Astrocyte (in vitro differentiated cells and primary cell): ENCODE measurements around the gene SCNN1B.

Experiments
- EZH2 ChIP-seq: IDR thresholded peaks from 2 replicates; pipeline ENCODE4 v1.6.1; 2012; ENCODE audit warnings: mild to moderate bottlenecking, low read length, inconsistent platforms; ENCODE audit not compliant: insufficient read depth
- TF ChIP-seq, protein P1 (sequence below): IDR thresholded peaks from 2 replicates; pipeline ENCODE4 v1.5.1; 2011; ENCODE audit warnings: low read depth, mild to moderate bottlenecking, inconsistent platforms, low read length, moderate library complexity; ENCODE audit not compliant: insufficient read depth

DNA sequence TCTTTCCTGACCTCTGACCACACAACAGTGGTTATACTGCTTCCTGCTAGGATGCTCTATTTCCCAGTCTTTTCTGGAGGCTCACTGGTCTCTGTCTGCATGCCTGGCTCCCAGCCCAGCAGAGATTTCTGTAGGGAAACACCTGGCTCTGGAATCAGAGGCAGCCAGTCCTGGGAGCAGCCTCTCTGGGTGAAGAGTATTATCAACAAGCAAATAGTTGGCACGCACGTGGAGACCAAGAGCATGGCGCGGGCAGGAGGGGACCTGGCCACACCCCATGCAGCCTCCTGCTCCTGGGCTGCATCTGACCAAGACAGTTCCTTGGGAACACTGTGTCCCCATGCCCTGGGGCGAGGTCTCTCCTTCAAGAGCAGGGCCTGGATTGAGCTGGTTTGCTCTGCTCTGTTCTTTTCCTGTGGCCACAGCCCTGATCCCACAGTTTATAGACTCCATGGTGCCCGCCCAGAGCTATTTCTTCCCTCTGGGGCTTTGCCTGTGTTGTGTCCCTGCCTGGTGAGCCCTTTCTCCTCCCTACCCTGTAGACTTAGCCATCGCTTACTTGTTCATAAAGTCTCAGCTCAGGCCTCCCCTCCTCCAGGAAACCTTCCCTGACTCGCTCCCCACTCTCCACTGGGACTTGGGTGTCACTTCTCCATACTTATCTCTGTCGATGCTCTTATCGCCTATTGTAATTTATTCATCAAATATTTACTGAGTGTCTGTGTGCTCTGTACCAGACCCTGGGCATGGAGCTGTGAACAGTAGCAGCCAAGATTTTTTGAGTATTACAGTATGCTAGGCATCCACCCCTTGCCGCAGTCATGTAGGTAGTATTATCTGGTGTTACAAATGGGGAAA is 60.6 kb downstream of the SCNN1B start:
- no peak for TF ChIP-seq EZH2
- TF ChIP-seq, protein P1, sequence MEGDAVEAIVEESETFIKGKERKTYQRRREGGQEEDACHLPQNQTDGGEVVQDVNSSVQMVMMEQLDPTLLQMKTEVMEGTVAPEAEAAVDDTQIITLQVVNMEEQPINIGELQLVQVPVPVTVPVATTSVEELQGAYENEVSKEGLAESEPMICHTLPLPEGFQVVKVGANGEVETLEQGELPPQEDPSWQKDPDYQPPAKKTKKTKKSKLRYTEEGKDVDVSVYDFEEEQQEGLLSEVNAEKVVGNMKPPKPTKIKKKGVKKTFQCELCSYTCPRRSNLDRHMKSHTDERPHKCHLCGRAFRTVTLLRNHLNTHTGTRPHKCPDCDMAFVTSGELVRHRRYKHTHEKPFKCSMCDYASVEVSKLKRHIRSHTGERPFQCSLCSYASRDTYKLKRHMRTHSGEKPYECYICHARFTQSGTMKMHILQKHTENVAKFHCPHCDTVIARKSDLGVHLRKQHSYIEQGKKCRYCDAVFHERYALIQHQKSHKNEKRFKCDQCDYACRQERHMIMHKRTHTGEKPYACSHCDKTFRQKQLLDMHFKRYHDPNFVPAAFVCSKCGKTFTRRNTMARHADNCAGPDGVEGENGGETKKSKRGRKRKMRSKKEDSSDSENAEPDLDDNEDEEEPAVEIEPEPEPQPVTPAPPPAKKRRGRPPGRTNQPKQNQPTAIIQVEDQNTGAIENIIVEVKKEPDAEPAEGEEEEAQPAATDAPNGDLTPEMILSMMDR, result no peak
